Measurements from ENCODE around the gene STX1B.
A peak's percentile ranks its signal among the peaks of the same experiment; 100 is the strongest.
"Not testable (repeated sequence)": the region's sequence is repeated elsewhere in the genome, so short reads cannot be mapped to it uniquely, and the experiment has no call there.

Gene STX1B

DNA sequence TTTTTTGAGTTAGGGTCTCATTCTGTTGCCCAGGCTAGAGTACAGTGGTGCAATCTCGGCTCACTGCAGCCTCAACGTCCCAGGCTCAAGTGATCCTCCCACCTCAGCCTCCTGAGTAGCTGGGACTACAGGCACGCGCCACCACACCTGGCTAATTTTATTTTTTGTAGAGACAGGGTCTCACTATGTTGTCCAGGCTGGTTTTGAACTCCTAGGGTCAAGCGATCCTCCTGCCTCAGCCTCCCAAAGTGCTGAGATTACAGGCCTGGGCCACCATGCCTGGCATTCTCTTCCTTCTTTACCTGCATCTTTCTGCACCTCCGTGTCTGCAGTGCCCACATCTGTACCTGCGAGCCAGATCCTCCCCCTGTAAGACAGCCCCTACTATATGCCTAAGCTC, 1.4 kb upstream of the STX1B start:
- DNase-seq: not testable (repeated sequence)

DNA sequence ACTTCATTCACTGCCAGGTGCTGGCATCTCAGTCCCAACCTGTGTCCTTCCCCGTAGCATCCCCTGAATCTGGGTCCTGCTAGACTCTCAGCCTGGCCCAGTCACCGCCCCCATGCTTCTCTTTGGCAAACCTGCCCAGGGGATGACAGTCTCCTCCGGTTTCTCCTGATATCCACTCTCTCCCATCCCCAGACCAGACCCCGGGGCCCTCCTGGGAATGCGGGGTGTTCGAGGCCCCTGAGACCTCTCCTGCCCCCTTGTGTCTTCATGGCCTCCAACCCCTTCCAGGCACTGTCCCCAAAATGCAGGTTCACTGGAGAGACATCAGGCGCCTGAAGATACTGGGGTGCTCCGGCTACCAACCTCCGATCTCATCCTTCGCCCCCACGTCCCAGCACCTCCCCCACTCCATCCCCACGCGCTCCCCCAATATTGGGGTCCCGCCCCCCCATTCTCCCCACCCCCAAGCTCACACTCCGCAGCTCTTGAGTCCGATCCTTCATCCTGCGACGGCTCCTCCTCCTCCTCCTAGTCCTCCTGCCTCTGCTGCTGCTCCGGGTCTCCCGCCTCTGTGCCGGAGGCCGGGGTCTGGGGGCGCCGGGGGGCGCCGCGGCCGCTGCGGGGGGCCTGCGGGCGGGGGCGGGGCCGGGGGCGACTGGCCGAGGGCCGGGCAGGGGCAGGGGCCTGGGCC, 399 bp downstream of the STX1B start:
- DNase-seq: no peak

DNA sequence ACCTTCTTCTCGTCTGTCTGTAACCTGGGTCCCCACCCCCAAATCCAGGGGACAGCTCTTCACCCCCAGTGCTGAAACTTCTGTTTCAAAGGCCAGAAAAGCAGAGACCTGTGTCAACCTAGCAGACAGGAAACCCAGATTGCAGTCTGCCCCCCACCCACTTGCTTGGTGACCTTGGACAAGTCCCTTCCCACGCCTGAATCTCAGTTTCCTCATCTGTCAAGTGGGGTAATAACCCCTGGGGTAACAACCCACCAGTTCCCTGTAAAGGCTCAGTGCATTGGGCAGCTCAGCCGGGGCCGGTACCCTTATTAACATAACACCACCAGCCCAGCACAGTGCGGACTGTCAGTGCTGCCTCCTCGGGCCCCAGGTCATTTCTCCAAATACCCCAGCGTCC, 1.3 kb downstream of the STX1B start:
- DNase-seq: no peak

DNA sequence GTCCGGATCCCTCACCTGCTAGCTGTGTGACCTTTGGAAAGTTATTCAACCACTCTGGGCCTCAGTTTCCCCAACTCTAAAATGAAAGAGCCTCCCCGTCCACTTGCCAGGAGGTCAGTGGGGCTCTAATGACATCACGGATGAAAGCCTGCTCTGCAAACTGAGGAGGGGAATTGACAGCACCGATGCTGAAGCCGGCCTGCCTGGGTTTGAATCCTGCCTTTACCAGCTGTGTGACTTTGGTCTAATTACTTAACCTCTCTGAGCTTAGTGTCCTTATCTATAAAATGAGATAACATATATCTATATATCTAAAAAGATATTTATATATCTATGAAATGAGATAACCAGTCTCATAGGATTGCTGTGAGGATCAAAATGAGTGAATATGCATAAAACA, 1.9 kb downstream of the STX1B start:
- DNase-seq: no peak

DNA sequence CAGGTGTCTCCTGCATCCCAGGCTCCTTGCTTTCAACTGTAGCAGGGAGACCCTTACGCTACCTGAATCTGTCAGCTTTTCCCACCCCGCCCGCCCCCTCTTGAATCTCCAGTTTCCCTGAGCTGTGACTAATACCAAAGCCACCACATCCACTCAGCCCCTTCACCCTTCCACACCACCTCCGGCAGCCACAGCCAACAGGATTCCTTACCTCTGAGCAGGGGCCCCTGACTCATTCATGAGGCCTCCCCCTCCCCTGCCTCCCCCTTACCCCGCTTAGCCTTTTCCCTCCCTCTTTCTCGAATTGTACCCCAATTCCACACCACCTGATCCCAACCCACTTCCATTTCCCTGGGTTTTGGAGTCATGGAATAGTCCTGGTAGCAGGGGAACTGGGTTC, 2.3 kb downstream of the STX1B start:
- DNase-seq: no peak

DNA sequence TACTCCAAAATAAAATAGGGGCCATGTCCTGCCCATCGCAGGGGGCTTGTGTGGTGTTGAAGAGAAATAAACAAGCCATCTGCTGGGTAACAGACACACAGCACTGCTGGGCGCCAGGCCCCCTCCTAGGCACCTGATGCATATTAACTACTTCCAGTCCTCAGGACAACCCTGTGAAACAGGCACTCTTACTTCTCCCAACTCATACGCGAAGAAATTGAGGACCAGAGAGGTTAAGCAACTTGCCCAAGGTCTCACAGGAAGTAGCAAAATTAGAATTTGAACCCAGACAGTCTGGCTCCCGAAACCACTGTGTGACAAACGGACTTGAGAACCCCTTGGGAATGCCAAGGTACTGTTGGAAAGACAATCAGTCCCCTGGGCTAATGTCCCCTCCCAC, 2.8 kb downstream of the STX1B start:
- no peak for DNase-seq

DNA sequence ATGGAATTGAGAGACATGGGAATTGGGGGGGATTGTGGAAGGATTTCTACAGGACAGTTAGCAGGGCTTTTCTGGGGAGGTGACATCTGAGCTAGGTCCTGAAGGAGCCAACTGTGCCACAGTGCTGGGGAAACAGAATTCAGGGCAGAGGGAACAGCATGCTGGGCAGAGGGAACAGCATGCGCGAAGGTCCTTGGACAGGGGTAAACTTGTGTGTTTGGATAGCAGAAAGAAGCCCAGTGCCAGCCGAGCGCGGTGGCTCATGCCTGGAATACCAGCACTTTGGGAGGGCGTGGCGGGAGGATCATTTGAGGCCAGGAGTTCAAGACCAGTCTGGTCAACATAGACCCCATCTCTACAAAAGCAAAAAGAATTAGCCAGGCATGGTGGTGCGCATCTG, 3.8 kb downstream of the STX1B start:
- no peak for DNase-seq

DNA sequence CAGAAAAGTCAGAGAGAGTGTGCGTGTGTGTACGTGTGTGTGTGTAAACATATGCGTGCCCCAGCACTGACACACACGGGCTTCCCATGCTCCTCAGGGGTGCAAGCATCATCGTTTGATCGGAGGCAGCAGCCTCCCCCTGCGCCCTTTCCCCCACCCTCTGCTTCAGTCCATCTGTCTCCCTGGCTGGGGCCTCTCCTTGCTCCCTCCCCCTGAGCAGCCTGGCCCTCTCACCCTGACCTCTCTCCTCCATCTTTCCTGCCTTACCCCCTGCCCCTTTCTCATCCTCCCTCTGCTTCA, 4.4 kb downstream of the STX1B start:
- DNase-seq: no peak

DNA sequence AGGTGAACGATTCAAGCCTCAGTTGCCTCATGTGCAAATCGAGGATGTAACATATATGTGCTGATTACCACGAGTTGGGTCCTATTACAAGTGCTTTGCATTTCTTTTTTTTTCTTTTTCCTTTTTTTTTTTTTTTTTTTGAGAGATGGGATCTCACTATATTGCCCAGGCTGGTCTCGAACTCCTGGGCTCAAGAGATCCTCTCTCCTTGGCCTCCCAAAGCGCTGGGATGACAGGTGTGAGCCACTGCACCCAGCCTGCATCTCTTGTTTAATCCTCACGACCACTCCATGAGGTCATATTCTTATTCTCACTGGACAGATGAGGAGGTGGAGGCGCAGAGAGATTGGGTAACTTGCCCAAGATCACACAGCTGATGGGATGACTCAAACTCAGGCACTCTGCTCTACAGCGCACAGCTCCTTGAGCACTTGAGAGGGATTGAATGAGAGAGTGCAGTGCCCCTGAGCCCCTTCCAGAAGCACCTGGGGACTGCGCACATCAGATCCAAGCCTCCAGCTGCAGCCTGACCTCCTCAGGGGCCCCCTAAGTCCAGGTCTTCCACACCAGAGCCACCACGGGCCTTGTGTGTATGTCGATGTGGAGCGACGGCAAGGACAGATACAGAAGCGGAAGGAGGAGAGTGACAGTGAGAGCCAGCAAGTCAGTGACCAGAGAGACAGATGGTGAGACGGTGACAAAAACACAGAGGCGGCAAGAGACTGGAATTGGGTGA, 4.9 kb downstream of the STX1B start:
- no peak for DNase-seq

DNA sequence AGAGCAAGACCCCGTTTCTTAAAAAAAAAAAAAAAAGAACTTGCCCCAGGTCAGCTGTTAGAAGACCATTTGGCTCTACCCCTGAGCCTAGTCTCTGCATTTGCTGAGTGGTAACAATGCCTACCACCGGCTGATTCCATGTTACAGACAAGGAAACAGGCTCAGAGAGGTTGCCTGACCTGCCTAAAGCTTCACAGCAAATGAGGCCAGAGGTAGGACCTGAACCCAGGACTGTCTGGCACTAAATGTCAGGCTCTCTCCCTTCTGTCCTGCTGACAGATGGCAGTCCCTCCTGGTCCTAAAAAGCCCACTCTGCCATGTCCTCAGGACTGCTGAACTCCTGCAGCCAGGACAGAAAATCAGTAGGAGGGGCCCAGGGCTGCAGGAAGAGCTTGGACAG, 5.8 kb downstream of the STX1B start:
- DNase-seq: no peak

DNA sequence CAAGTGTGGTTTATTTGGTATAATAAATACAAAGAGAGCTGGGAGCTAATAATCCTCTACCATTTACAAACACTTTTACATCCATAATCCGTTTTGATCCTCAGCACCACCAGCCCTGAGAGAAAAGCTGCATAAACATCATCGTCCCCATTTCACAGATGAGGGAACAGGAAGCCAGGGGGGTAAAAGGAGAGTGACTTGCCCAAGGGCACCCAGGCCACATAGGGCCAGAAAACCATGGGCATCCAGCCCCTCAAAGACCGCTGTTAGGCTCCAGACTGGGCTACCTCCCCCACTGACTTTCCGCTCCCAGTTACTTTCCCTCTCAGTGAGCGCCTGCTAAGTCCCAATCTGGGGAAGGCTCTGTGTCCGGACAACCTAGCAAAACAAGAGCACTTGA, 6.7 kb downstream of the STX1B start:
- DNase-seq: no peak

DNA sequence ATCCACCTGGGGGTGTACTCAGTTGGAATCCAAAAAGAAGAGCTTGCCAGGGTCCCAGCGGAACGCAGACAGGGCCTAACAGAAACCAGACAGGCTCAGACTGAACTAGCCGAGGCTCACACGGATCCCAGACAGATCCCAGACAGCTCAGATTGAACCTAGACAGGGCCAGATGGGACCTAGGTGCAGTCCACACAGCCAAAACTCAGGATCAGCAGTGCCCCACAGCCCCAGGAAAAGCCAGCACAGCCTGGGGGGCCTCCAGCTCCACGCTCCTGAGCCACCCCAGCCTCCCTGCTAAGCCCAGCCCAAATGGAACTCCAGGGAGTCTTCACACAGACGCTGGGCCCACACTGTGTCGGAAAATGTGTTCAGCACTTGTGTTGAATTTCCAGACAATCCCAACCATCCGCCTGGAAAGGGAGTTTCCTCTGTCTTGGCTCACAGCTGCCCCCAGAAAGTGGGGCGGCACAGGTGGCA, 7.5 kb downstream of the STX1B start:
- no peak for DNase-seq

DNA sequence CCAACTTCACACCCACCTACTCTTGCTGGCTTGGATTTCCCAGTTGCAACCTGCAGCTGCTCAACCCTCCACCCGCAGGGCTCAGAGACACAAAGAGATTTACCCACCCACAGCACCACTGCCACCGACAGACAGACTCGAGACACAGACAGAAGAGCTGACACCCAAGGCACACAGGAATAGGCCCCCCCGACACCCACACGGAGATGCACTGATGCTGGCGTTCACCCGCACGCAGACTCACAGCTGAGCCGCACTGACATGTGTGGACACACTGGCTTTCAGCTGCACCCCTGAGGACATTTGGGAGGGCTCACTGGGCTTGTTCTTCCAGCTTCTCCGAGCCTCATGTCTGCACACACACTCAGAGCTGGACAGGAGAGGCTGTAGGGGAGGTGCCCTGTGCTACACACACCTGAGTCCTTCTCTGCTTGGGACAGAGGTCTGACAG, 8.2 kb downstream of the STX1B start:
- no peak for DNase-seq

DNA sequence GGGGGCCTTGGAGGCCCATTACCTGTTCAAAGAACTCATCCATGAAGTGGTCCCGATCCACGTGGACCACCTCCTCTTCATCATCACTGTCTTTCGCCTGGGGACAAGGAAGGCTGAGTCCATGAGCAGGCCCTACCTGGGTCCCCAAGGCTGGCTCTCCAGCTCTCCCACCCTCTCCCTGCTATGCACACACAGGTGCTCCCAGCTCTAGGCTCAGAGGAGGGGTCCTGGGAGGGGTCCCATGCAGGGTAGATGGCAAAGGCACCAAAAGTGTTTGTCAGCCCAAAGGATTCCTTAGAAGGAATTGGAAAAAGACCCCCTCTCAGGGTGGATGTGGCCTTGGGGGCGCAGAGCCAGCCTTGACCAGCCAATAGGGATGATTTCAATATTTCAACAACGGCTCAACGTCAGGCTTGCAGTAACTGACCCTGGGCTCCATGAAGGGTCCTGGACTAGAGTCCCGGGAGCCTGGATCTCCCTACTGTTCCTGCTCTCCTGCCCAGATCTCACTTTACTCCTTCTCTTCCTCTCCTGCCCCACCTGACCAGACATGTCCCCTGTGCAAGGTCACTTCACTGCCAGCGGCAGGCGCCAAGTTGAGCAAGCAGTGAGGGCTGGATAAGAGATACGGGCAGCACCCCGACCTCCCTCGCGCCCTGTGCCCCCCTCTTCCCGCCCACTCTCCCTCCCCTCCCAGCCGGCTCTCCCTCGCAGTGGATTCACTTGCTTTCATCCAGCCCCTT, 8.8 kb downstream of the STX1B start:
- DNase-seq: no peak

DNA sequence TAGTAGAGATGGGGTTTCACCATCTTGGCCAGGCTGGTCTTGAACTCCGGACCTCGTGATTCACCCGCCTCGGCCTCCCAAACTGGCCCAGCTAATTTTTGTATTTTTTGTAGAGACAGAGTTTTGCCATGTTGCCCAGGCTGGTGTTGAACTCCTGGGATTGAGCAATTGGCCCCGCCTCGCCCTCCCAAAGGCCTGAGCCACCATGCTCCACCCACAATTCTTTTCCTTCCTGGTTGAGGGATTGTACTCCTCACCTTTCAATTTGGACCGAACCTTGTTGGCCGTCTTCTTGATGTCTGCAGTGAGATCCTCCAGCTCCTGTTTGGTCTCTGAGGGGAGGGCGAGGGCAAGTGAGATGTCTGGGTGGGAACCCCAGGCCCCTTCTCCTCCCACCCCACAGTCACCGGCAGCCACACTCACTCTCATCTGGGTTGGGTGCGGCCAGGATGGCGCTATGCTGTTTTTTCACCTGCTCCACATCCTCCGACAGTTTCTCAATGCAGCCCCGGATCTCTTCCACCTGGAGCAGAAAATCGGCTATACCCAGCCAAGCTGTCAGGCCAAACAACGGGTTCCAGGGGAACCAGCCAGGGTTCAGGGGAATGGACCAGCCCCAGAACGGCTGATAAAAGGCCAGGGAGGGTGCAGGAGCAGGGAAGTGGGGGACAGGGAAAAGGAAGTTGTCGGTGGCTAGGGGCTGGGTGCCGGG, 9.6 kb downstream of the STX1B start:
- no peak for DNase-seq

DNA sequence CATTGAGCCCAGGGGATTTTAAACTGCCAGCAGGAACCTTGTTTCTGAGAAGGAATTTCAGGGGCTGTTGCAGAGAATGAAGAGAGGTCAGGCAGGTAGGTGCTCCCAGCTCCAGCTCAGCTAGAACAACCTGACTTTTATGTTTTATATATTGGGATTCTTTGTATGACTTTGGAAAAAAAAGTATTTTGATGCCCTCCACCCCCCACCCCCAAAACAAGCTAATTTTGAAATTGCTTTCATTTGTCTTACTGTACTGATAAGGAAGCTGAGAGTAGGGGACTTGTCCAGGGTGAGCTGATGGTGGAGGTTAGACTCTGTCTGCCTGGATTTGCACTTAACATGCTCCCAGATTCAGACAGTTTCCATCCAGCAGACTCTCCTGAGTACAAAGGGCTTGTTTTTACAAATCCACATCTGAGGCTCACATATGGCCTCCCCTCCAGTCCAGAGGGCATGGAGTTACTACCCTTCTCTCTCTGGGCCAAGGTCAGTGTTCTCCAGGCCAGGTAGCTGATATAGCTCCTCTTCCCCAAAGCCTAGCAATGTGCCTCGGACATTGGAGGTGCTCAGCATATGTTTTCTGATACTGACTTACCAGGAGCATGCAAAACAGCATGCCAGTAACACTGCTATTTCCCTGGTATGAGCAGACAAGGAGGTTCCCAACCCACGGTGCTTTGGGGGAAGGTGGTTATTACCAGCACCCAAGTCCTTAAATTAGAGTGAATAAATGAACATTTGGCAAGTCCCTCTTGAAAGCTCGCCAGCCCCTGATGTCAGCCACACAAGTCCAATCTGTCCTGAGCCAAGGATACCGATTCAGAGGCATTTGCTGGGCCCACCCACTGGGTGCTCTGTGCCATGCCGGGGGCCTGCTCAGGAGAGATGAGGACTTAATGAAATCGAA, 11.3 kb downstream of the STX1B start:
- no peak for DNase-seq

DNA sequence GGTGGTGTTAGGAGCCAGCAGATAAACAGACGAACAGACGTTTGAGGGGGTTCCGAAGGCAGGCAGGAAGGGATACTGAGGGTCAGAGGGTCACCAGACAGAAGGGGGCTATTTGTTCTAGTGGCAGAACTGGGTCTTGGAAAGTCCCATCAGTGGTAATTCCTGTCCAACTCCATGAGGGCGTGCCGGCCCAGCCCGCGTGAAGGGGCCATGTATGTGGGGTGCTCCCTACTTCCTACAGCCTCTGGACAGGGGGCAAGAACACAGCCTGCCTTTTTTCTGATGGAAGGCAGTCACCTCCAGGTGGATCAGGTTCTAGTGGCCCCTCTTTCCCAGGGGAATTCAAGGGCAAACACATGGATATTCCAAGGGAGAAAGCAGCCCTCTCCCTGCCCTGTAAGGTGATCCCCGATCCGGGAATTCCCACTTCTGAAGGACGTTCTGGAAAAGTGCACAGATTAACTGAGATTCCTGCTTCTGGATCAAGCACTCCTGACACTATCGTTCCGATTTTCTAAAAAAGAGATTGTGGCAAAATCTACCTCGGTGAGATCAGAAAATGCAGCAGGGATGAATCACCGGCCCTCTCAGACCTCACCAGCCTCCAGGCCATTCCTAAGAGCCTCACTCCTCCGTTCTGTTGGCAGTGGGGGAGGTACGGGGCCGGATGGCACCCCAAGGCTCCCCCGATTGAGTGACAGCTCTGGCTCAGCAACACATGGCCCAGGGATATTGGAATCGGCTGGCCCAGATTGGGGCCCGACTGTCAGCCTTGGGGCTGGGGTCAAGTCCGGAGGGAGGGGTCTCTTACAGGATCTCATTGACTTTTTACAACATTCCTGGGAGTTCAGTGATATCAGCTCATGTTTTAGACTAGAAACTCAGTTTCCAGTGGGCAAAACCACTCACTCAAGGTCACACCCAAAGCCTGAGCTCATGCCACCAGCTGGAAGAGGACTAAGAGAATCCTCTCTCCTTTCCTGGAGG, 12.4 kb downstream of the STX1B start:
- DNase-seq: no peak

DNA sequence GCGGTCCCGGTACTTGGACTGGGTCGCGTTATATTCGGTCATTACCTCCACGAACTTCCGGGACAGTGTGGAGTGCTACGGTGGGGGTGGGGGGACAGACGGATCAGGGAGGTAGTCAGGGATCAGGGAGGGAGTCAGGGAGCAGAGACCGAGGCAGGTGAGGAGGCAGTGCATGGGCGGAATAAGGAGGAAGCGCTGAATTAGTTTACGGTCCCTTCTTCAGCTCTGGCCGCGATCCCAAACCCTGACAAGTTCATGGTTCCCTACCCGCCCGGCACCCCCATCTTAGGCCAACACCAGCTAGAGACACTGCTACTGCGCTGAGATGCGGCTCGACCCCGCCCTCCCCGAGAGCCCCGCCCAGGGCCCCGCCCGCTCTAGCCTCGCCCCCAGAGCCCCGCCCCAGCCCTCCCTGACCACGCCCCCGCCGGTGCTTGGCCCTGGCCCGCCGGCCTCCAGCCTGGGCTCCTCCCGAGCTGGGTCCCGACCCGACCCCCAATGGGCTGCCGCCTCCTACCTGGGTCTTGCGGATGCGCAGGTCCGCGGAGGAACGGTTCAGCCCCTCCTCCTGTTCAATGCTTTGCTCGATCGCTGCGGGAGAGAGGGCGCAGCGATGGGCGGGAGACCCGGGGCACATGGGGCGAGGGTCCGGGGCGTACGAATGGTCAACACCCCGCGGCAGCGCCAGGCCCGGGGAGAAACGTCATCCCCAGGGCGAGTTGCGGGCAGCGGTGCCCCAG, 13.3 kb downstream of the STX1B start:
- DNase-seq: peak; percentile 79

DNA sequence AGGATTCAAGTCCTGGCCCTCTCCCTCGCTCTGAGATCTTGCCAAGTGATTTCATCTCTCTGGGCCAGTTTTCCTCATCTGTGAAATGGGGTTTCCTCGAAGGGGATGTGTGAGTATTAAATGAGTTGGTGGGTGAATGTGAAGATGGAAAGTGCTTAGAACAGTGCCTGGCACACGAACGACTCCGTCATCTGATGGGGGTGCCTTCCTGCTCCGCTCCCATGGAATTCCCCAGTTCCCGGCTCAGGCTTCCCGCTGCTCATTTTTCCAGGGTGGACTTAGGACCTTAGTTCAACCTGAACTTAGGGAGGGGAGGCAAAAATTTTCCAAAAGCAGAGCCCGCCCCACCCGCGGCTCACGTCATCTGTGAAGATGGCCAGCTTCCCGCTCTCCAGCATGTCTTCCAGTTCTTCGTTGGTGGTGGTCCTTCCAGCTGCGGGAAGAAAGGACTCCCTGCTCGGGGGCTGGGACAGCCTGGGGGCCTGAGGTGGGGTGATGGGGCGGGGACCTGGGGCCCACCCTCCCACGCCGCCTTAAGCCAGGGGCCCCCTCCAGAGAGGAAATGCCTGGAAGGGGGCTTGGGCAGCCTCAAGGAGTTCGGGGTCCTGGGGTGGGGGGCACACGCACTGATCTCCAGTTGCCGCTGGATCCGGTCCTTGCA, 14.0 kb downstream of the STX1B start:
- DNase-seq: no peak

DNA sequence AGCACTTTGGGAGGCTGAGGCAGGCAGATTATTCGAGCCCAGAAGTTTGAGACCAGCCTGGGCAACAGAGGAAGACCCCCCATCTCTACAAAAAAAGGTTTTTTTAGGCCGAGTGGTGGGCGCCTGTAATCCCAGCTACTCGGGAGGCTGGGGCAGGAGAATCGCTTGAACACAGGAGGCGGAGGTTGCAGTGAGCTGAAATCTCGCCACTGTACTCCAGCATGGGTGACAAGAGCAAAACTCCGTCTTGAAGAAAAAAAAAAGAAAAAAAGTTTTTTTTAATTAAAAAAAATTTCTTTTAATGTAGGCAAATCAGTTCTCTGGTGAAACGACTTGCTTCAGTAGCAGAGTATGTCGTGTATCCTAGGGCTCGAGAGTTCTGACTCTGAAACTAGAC, 14.5 kb downstream of the STX1B start:
- no peak for DNase-seq

All from activated CD4-positive, alpha-beta T cell treated with anti-CD3 and anti-CD28 coated beads, Interleukin-2, amount 50 U/mL, for 1 hour (primary cell).